NCI-H345 treated with DMSO at 0.1 percent for 48 hours (cell line): ENCODE data around the gene CFAP70.
"Not testable (repeated sequence)": the region's sequence is repeated elsewhere in the genome, so short reads cannot be mapped to it uniquely, and the experiment has no call there.

Experiments used
- DNase-seq: peaks from one replicate; lab custom pipeline; 2025; ENCODE audit not compliant: unreplicated experiment; lab: John Stamatoyannopoulos, UW

Gene CFAP70

DNA sequence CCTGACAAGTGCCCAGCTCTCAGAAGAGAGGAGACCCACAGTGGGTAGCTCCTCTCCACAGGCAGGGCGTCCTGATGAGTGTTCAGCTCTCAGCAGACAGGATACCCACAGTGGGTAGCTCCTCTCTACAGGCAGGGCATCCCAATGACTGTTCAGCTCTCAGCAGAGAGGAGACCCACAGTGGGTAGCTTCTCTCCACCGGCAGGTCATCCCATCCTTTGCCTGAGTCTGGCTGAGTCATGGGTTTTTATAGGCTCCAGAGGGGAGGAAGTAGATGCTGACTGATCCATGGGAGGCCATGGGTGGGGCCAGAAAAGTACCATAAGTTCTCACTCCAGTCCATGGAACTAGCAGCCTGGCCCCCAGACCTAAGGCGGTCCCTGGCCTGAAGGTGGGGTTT, 18.5 kb downstream of the CFAP70 start:
- no peak for DNase-seq

DNA sequence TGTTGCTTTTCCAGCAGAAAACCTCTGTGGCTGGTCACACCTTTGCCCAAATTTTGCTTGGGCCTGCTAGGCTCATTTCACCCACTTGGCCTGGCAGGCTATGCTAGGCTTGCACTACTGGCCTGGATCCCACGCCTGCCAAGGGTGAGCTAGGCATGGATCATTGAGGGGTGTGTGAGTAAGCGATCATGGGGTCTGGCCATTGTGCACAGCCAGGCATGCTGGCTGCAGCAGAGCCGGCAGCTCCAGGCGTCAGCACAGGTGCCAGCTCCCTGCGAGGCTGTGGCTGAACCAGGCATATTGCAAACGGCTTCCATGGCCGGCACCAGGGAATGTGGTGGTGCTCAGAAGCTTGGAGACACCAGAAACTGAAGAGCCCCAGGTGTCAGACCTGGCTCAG, 19.2 kb downstream of the CFAP70 start:
- DNase-seq, result no peak

DNA sequence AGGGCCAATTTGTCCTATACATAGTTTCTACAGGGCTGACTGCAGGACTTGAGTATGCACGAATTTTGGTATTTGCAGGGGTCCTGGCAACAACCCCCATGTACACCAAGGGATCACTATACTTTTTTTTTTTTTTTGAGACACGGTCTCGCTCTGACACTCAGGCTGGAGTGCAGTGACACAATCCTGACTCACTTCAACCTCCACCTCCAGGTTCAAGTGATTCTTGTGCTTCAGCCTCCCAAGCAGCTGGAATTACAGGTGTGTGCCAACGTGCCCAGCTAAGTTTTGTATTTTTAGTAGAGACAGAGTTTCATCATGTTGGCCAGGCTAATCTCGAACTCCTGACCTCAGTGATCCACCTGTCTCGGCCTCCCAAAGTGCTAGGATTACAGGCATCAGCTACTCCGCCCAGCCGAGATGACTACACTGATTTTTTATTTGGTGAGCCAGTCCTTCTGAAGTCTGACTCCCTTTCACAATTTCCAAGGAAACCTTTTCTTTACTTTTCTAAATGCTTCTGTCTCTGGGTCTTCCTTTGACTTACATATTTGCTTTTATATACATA, 19.8 kb downstream of the CFAP70 start:
- DNase-seq, result no peak

DNA sequence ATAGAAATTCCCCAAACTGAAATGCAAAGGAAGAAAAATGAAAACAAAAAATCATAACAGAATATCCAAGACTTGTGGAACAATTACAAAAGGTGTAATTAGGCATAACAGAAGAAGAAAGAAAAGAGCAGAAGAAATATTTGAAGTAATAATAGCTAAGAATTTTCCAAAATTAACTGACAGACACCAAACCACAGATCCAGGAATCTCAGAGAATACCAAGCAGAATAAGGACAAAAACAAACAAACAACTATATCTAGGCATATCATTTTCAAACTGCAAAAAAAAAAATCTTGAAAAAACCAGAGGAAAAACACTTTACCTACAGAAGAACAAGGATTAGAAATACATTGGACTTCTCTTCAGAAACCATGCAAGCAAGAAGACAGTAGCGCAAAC, 25.5 kb downstream of the CFAP70 start:
- DNase-seq, result no peak

DNA sequence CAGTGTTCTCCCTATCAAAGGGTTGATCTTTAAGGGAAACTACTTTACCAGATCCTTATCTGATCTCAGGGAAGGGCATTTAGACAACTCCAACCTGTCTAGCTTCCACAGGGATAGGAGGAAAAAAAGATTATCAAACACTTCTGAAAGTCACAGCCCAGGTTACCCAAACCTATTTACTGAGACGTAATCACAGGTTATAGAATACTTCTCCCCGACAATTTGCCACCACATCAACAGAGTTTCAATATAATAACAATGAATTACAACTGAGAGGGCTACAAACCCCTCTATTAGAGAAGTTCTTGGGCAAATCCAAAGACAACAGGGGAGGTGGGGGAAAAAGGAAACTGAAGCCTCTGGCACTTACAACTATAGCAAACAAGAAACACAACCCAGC, 26.3 kb downstream of the CFAP70 start:
- DNase-seq, result no peak

DNA sequence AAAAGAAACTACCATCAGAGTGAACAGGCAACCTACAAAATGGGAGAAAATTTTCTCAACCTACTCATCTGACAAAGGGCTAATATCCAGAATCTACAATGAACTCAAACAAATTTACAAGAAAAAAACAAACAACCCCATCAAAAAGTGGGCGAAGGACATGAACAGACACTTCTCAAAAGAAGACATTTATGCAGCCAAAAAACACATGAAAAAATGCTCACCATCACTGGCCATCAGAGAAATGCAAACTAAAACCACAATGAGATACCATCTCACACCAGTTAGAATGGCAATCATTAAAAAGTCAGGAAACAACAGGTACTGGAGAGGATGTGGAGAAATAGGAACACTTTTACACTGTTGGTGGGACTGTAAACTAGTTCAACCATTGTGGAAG, 30.1 kb downstream of the CFAP70 start:
- DNase-seq, result not testable (repeated sequence)

DNA sequence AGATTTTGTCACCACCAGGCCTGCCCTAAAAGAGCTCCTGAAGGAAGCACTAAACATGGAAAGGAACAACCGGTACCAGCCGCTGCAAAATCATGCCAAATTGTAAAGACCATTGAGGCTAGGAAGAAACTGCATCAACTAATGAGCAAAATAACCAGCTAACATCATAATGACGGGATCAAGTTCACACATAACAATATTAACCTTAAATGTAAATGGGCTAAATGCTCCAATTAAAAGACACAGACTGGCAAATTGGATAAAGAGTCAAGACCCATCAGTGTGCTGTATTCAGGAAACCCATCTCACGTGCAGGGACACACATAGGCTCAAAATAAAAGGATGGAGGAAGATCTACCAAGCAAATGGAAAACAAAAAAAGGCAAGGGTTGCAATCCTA, 33.4 kb downstream of the CFAP70 start:
- not testable (repeated sequence) for DNase-seq

DNA sequence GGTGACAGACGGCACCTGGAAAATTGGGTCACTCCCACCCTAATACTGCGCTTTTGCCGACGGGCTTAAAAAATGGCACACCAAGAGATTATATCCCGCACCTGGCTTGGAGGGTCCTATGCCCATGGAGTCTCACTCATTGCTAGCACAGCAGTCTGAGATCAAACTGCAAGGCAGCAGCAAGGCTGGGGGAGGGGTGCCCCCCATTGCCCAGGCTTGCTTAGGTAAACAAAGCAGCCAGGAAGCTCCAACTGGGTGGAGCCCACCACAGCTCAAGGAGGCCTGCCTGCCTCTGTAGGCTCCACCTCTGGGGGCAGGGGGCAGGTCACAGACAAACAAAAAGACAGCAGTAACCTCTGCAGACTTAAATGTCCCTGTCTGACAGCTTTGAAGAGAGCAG, 35.1 kb downstream of the CFAP70 start:
- not testable (repeated sequence) for DNase-seq

DNA sequence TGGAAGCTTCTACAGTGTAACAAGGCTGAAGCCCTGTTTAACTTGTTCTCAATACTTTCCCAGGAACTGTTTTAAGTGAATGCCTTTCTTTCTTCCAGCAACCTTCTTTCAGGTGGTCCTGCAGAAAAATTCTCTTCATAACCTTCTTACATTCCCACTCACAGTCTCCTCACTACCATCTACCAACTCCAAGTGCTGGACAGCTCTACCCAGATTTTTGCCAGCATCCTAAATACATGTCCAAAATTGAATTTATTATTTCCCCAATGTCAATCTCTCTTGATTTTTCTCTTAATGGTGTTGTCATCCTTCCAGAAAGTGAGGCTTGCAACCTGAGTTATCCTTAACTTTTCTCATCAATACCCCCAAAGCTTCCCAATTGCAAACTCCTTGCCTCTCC, 48.2 kb downstream of the CFAP70 start:
- DNase-seq, result no peak

DNA sequence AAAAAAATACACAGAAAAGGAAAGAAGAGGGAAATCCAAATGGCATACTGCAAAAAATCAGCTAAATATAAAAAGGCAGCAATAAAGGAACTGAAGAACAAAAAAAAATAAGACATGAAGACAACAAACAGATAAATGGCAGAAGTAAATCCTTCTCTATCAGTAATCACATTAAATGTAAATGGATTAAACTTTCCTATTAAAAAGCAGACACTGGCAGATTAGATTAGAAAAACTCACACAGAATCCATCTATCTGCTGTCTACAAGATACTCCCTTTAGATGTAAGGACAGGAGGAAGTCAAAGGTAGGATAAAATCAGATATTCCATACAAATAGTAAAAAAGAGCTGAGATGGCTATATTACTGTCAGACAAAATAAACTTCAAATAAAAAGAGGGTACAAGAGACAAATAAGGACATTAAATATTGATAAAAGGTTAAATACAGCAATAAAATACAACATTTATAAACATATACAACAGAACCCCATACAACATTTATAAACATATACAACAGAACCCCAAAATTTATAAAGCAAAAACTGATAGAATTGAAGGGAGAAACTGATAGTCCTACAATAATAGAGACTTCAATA, 51.4 kb downstream of the CFAP70 start:
- DNase-seq, result no peak

DNA sequence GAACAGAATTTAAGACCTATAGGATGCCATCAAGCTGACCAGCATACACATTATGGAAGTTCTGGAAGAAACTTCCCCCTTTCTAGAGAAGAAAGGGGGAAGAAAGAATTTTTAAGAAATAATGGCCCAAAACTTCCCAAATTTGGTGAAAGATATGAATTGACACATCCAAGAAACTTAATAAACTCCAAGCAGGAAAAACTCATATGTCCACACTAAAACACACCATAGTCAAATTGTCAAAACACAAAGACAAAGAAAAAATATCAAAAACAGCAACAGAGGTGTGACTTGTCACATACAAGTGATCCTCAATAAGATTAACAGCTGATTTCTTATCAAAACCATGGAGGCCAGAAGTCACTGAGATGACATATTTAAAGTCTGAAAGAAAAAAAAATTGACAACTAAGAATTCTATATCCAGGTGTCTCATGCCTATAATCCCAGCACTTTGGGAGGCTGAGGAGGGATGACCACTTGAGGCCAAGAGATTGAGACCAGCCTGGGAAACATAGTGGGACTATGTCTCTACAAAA, 52.4 kb downstream of the CFAP70 start:
- no peak for DNase-seq

DNA sequence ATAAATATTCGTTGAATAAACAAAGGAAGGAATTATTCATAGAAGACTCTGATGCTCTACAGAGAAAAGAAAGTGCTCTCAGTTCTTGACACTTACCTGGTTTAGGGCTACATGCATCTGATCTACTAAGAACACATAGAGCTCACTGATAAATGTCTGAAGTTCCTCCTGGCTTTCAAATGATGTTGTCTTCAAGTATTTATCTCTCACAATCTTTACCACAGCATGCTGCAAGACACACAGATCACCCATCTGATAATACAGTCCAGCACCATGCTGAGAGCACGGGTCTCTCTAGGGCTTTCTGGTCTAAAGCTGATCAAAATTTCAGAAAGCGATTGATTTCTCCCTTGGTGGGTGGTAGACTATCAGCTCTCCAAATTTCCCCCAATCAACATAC, 61.7 kb downstream of the CFAP70 start:
- DNase-seq, result no peak

DNA sequence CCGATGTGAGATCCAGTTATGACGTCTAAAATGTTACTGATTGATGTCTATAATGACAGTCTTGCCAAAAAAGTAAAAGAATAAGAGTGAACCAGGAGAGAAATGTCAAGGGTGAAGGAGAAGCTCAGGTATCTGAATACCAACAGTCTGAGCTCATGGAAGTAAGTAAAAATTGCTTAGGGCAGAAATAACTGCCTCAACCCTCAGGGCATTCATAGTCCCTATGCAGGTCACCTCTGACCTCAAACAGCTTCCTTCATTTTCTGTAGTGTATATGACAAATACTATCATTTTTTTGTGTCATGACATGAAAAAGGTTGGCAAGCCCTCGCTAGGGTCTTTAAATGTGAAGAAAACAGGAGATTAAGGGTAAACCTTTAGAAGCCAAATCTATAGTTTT, 65.2 kb downstream of the CFAP70 start:
- no peak for DNase-seq

DNA sequence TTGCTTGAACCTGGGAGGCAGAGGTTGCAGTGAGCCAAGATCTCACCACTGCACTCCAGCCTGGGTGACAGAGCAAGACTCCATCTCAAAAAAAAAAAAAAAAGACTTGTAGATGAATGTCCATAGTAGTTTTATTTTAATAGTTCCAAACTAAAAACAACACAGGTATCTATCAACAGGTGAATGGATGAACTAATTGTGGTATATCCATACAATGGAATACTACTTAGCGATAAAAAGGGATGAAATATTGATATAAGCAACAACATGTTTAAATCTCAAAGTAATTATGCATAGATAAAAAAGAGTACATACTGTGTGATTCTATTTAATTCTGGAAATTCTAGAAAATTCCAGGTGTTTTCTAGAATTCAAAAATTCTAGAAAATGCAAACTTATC, 68.7 kb downstream of the CFAP70 start:
- no peak for DNase-seq

DNA sequence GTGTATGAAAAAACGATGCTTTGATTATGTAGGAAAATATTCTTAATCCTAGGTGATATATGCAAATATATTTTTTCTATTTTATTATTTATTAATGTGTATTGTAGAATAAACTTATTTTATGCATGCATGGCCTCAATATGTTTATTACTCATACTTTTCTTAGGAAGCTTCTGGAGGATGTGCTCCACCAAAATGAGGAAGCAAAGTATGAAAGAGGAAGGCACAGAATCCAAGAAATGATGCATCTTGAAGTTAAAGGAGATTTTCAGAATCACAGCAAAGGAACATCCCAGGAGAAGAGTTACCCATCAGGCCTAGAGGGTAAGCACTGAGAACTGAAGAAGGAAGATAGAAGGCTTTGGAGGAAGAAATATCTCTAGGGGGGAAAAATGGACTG, 71.2 kb downstream of the CFAP70 start:
- DNase-seq, result no peak

DNA sequence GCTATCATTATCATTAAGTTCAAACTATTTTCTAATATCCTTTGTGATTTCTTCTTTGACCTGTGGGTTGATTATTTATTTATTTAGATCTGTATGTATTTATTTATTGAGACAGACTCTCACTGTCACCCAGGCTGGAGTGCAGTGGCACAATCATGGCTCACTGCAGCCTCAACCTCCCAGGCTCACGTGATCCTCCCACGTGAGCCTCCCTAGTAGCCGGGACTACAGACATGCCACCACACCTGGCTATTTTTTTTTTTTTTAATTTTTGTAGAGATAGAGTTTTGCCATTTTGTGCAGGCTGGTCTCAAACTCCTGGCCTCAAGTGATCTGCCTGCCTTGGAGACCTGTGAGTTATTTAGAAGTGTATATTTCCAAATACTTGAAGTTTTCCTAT, 77.6 kb downstream of the CFAP70 start:
- no peak for DNase-seq

DNA sequence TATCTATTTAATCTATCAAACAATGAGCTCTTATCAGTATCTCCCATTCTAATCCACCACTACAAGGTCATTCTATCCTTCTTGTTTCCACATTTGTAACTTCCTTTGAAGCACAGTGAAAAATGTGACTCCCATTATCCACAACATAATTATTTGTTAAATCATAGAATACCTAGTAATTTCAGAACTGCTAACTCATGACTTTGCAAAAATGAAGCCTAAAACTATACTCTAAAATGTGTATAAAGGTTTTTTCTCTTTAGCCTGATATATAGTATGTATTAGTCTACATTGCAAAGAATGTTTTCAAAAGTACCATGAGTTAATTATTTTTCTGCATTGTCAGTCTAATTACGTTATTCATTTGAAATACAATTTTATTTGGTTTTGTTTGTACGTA, 94.2 kb downstream of the CFAP70 start:
- no peak for DNase-seq

DNA sequence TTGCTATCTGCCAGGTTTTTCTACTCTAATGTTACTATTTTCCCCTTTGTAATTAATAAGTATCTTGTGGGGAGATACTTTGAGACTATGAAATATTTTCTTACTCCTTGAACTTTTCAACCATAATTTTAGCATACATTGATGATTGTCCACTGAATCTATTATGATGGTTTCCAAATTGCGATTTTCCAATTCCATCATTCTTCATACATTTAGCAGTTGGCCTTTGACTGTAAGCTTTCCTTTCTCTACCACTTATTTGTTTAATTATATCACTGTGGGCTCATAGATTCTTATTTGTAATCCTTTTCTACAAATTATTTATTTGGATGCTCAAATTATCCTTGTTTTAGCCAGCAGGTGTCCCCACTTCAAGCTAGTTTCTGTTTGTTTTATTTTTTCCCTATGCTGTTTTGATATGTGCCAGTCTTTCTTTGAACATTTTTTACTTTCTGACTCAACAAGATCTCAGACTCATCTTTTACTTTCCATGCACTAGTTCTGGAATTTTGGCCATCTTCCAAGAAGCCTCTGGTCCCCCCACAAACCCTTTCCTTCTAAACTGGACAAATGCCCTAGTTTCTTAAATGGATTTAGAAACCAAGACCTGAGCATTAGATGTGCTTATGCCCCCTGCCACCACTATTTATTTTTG, 94.8 kb downstream of the CFAP70 start:
- no peak for DNase-seq

DNA sequence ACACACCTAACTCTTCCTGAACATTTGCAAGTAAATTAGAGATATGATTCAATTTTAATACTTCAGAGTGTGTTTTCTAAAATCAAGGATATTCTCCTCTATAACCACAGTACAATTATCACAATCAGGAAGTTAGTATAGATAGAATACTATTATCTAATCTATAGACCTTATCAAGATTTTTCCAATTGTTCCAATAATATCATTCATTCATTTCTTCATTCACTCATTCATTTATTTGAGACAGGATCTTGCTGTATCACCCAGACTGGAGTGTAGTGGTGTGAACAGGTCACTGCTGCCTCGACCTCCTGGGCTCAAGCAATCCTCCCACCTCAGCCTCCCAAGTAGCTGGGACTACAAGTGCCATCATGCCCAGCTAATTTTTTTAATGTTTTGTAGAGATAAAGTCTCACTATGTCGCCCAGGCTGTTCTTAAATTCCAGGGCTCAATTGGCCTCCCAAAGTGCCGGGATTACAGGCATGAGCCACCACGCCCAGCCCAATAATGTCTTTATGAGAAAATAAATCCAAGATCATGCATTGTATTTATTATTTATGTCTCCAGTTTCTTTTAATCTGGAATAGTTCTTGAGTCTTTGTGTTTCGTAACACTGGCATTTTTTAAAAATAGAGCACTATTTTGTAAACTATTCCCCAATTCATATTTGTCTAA, 95.6 kb downstream of the CFAP70 start:
- no peak for DNase-seq

DNA sequence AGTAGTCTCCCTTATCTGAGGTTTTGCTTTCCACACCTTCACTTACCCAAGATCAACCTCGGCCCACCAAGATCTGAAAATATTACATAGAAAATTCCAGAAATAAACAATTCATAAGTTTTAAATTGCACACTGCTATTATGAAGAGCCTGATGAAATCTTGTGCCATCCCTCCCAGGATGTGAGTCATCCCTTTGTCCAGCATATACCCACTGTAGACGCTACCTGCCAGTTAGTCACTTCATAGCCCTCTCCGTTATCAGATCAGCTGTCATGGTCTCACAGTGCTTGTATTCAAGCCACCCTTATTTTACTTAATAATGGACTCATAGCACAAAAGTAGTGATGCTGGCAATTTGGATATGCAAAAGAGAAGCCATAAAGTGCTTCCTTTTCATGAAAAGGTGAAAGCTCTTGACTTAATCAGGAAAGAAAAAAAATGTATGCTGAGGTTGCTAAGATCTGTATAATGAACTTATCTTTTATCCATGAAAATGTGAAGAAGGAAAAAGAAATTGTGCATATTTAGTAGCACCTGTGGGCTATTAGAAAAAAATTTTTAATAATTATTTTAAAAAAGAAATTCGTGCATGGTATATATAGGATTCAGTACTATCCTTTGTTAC, 96.4 kb downstream of the CFAP70 start:
- no peak for DNase-seq

DNA sequence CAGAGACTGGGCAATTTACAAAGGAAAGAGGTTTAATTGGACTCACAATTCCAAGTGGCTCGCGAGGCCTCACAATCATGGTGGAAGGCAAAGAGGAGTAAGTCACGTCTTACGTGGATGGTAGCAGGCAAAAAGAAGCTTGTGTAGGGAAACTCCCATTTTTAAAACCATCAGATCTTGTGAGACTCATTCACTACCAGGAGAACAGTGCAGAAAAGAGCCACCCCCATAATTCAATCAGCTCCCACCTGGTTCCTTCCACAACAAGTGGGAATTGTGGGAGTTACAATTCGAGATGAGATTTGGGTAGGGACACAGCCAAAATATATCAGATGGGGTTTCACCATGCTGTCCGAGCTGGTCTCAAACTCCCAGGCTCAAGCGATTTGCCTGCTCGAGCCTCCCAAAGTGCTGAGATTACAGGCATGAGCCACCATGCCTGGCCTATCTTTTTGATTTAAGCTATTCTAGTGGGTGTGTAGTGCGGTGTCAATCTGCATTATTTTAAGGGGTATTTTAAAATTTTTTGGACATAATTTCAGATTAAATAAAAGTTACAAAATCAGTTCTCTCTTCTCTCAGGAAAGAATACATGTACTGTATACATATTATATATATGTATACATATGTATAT, 97.2 kb downstream of the CFAP70 start:
- DNase-seq, result no peak
